Bronchial epithelial cell (primary cell): Measurements from ENCODE around the gene GHRHR. TPM values are rescaled to one million over a fixed set of nuclear protein-coding genes. Genes with fewer than 3 reads are reported as not detected.

Experiments used
- DNase-seq: peaks from one replicate; pipeline ENCODE4 v3.0.0-alpha.2; 2010; ENCODE audit warnings: low read depth
- FAIRE-seq: peaks from 2 replicates; lab custom pipeline; 2011; peaks lifted over from hg19 to GRCh38; lab: Jason Lieb, UNC
- H3K27me3 ChIP-seq: 2 replicates; pipeline ENCODE4 v1.5.1; 2011; ENCODE audit warnings: low read length; ENCODE audit not compliant: control insufficient read depth, insufficient read depth
- H3K36me3 ChIP-seq: 2 replicates; pipeline ENCODE4 v1.5.1; 2011; ENCODE audit warnings: low read length; ENCODE audit not compliant: control insufficient read depth, insufficient read depth
- H3K4me3 ChIP-seq: 2 replicates; pipeline ENCODE4 v1.5.1; 2011; ENCODE audit warnings: mild to moderate bottlenecking, low read depth, low read length, control low read depth
- total RNA-seq: library from RNA; depleted of rRNA; stranded (reverse); fragments of >200 nt; gene quantifications from 2 replicates; pipeline ENCODE4 v1.2.1, GENCODE V29; 2014
- TF ChIP-seq, protein P1 (sequence below): IDR thresholded peaks from 2 replicates; pipeline ENCODE4 v1.5.1; 2011; ENCODE audit warnings: mild to moderate bottlenecking, moderate library complexity, low read length, control low read depth, inconsistent platforms; ENCODE audit not compliant: insufficient read depth, severe bottlenecking

The GHRHR gene
- total RNA-seq, 1 donor from 2014 or later: not detected

DNA sequence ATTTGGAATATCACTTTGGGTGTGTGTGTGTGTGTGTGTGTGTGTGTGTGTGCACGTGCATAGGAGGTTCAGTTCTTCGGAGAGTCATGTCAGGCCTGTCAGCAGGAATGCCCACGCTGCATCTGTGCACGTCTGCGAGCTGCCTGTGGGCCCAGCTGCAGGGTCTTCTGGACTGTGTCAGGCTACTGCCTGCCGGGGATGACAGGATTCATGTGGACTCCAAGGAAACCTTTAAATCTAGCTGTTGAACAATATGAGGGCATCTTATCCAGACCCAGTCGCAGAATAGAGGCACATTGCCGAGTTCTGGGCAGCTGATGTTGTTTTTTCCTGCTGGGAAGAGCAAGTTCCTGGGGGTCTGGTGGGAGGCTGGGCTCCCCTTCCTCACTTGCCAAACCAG is 33.1 kb upstream of the GHRHR start:
- peaks cover 1% of the 10 kb centered on the region for H3K27me3 ChIP-seq
- no peak overlapping the region for H3K4me3 ChIP-seq
- TF ChIP-seq, protein P1, sequence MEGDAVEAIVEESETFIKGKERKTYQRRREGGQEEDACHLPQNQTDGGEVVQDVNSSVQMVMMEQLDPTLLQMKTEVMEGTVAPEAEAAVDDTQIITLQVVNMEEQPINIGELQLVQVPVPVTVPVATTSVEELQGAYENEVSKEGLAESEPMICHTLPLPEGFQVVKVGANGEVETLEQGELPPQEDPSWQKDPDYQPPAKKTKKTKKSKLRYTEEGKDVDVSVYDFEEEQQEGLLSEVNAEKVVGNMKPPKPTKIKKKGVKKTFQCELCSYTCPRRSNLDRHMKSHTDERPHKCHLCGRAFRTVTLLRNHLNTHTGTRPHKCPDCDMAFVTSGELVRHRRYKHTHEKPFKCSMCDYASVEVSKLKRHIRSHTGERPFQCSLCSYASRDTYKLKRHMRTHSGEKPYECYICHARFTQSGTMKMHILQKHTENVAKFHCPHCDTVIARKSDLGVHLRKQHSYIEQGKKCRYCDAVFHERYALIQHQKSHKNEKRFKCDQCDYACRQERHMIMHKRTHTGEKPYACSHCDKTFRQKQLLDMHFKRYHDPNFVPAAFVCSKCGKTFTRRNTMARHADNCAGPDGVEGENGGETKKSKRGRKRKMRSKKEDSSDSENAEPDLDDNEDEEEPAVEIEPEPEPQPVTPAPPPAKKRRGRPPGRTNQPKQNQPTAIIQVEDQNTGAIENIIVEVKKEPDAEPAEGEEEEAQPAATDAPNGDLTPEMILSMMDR: no peak
- DNase-seq (no peak), FAIRE-seq (no peak)
- no peaks in the 10 kb centered on the region for H3K36me3 ChIP-seq

- H3K36me3 ChIP-seq: no peaks in the 10 kb centered on the region
- no peak overlapping the region for H3K4me3 ChIP-seq
- peaks cover 1% of the 10 kb centered on the region for H3K27me3 ChIP-seq
- DNase-seq (no peak), FAIRE-seq (no peak)
- TF ChIP-seq, protein P1: no peak
Measured at GRCh38 chr7:30931161-30931928, 32.4 kb upstream of the GHRHR start.

DNA sequence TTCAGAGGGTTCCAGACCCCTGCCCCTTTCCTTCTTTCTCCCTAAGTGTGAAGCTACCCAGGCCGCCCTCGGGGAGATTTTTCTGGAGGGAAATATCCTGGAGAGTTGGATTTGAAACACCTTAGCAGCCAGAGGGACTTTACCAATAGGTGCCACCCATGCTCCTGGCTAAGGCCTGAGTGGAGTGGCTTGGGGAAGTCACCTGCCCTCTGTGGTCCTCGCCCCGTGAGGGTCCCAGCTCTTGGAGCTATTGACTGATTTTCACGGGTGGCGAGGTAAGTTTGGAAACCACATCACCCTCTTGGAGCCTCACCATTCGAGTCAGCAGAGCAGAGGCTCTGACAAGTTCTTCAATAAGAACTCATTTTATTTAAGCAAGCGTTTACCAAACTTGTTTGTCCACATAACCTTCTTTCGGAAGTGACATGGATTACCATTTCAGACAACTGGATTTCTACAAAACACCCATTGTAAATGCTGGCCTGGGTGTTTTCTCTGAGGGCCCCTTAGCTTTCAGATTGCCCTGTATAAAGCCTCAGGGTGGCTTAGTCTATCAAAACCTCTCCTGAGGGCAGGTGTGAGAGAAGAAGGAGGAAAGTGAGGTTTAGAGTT is 31.7 kb upstream of the GHRHR start:
- Histone ChIP-seq H3K36me3 (no peaks in the 10 kb centered on the region), H3K4me3 (no peak overlapping the region), H3K27me3 (peaks cover 1% of the 10 kb centered on the region)
- no peak for FAIRE-seq
- DNase-seq: no peak
- TF ChIP-seq, protein P1: no peak

DNA sequence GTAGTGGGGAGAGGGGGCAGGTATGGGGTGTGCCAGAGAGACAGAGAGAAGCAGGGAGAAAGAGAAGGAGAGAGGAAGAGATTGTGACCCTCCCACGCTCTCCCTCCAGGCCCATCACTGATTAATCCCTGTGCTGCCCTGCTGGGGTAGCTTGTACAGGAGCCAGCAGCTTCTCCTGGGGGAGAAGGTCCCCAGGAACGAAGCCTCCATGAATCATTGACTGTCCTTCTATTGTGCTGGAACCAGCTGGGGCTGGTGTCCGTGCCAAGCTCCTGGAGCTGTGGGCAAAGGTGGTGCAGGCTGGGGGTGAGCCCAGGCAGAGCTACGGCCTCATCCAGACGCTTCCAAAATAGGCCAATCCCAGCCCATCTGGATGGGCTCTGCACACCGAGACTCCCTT is 31.2 kb upstream of the GHRHR start:
- TF ChIP-seq, protein P1: no peak
- H3K4me3 ChIP-seq: no peak overlapping the region
- no peak for DNase-seq
- no peaks in the 10 kb centered on the region for H3K36me3 ChIP-seq
- FAIRE-seq: no peak
- H3K27me3 ChIP-seq: peaks cover 1% of the 10 kb centered on the region

DNA sequence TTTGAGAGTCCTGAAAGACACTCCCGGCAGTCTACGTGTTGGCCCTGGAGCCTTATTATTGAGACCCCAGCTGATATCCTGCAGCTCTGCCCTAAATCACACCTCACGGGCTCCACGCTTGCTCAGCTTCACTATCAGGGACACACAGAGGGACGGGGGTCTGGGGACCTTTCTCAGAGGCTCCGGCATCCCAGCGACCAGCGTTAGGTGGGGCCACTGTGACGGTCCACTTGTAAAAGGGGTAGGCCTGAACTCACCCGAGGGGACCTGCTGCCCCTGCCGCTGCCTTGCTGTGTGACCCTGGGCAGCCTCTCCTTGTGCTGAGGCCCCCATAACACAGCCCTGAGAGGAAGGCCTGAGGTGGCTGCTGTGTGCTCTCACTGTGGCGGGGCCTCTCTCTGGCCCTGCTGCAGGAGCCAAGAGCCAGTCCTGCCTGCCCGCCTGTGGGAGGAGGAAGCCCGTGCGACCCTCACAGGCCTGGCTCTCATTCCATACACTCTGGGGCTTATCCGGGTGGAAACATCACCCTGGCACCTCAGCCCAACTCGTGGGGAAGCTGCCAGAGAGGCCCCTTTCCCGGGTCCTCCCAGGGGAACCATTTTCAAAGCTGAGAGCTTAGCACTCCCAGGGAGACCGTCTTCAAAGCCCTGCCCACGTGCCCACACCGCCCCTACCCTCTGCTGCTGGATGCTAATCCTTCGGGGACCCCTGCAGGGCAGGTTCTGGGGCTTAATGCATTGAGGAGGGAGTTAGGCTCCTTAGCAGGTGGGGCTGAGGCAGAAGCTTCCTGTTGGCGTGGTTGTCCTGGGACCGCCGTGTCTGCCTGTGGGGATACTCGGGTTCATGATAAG is 30.4 kb upstream of the GHRHR start:
- FAIRE-seq: no peak
- no peak for DNase-seq
- Histone ChIP-seq H3K27me3 (peaks cover 4% of the 10 kb centered on the region), H3K4me3 (no peak overlapping the region), H3K36me3 (no peaks in the 10 kb centered on the region)
- TF ChIP-seq, protein P1: no peak
